HG02973 (cell line): ENCODE data around the gene FGF8.
"Not testable (repeated sequence)": the region's sequence is repeated elsewhere in the genome, so short reads cannot be mapped to it uniquely, and the experiment has no call there.

Experiments used
- ATAC-seq: cut with Tn5 transposase; IDR thresholded peaks from one replicate; pipeline ENCODE4 v1.9.1; 2021; ENCODE audit warnings: moderate library complexity; ENCODE audit not compliant: unreplicated experiment

FGF8 gene

GRCh38 chr10:101775273-101776160 is at the start of gene FGF8:
Gene FGF8 (minus strand): TSS chr10:101776114. CDS start chr10:101775900, 214 bp downstream.
- no peak for ATAC-seq

DNA sequence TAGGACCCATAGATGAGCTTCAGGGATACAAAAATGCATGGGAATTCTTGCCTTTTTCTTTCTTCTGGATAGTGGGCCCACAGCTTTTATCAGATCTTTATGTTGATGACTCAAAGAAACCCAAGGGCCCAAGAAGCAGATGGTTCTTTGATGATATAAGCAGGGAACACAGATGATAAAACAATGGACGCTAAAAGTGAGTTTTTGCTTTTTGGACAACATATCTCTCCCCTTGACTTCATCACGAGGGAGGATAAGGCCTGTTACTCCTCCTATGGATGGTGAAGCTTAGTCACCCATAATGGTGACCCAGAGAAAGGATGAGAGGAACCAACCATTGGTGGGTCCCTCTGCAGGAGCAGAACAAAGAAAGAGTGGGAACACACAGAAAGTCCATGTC is 48.8 kb upstream of the FGF8 start:
- no peak for ATAC-seq

GRCh38 chr10:101818872-101819633 is 43.1 kb upstream of the FGF8 start:
- peak; percentile 15 for ATAC-seq

DNA sequence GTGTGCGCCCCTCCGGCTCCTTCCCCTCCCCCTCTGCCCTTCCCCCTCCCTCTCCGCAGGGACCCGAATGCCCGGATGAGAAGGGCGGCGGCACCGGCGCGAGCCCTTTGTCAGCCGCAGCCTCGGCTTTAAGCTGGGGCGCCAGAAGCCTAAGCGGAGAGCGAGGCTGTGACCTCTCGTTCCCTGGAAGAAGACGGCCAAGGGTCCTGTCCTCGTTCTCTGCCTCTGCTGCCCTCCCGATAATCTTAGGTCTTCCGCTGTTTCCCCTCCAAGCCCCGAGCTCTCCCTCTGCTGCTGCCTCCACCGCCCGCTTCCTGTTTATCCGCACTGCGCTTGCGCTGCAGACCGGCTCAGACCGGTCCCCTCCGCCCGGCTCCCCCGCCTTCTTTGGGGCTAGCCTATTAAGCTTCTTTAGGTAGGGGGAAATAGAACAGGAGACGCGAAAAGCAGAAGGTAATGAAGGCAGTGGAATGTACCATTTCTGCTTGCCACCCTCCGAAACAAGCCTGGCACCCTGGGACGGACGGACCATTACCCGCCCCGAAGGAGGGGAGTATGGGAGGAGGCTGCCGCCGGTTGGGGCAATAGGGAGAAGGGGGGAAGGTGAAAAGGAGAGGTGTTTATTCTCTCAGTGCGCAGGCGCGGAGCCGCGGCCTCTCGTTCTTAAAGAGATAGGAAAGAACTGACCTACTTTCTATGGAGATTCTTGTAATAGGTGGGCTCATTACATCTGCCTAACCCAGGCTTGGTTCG is 42.4 kb upstream of the FGF8 start, which contains the start of gene OGA:
Gene OGA, minus strand, starts transcription at position 326 of the 753 bp plus-strand sequence. CDS start 422 bp downstream, outside the sequence.
- peak; percentile 84 for ATAC-seq

- ATAC-seq, result no peak
Observed at GRCh38 chr10:101817337-101818118, 41.6 kb upstream of the FGF8 start.

DNA sequence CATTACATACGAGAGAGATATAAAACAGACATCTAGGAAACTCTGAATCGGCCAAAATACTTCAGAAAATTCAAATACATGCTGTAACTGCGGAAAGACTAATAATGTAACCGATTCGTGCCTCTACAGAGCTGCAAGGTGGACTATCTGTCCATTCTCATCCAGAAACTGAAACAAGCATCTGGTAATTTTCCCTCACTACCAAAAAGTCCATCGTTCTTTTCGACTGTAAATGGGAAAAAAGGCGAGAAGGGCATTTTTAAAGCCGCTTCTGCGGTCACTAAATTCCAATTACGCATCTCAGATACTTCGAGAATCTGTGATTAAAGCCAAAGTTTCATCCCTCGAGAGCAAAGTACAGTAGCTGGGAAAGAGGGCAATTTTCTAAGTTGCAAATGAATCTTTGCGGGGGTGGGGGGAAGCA is 41.0 kb upstream of the FGF8 start:
- ATAC-seq, result no peak

DNA sequence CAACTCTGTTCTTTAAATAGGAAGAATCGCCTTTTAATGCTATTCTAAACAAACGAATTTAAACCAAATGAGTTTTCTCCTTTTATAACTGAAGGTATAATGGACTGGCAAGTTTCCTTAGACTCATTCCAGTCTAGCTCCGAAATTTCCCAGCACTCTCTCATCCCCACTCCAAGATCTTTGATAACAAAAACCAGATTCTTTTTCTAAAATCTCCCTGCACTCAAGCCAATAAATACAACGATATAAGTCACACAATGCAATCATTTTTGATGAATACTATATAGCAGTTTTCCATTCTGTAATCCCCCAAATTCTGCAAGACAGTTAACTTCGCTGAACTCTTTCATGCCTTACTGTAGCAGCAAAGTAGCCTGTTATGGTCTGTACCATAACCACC is 40.5 kb upstream of the FGF8 start:
- ATAC-seq, result no peak

DNA sequence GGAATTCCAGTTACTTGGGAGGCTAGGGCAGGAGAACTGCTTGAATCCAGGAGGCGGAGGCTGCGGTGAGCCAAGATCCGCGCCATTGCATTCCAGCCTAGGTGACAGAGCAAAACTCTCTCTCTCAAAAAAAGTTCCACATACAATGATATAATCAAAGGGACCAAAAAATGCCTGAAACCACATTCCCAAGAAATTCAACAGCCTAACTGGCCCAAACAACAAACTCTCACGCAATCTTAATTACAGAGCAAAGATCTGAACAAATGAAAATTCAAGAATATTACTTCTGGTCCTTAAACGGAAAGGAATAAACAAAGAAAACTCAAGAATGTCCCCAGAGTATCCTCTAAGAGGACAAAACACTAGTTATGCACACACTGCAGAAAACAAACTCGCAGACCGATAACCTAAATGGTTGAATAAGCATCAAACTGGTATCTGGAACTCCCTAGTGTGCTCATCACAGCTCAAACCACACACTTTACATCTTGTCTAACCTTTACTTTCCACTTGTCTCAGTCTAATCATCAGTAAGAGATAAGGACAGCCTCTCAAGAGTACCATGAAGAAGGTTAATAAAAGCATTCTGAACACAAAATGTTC is 38.7 kb upstream of the FGF8 start:
- no peak for ATAC-seq

DNA sequence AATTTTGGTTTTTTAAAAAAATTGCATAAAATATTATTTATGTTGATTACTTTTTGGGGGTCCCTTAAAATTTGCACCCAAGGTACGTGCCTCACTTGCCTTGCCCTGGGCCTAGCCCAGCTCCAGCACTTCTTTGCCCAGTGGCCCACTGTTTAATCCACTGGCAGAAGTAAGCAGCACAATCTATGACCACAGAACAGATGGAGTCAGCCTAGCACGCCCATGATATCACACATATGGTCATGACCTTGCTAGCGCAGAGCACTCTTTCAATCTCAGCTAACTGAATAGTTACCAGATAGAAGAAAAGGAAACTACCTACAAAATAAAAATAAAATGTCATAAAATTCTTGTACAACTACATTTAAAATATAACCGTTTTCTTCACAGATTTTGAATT is 36.7 kb upstream of the FGF8 start:
- no peak for ATAC-seq

GRCh38 chr10:101807158-101807557 is 31.2 kb upstream of the FGF8 start:
- ATAC-seq, result no peak

- ATAC-seq, result no peak
Observed at GRCh38 chr10:101803511-101803910, 27.6 kb upstream of the FGF8 start.

DNA sequence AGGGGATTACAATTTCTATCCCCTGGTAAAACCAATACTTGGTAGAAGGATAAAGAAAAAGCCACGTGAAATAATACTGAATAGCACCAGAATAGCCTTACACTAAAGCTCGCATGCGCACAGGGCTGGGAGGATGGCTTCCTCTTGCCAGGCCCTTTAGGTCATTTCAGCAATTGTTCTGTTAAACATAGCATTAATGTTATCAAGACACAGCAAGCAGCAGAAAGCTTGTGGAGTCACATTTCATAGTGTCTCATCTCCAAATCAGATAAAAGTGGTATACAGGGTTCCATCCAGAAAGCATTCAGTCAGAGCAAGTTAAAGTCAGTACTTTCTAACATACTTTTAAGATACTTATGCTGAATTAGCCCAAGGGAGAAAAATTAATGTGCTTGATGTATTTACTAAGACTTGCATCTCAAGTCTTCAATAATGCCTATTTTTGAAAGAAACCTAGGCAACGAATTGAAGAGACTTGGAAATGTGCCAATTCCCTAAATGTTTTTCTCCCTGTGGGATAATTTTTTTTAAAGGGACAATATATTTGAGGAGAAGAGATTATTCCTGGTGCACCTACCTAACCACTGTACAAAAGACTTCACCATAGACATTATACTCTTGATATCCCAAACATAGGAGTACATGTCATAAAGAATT is 21.6 kb upstream of the FGF8 start:
- no peak for ATAC-seq

- no peak for ATAC-seq
Observed at GRCh38 chr10:101793526-101793925, 17.6 kb upstream of the FGF8 start.

GRCh38 chr10:101789686-101790085 is 13.8 kb upstream of the FGF8 start:
- no peak for ATAC-seq

GRCh38 chr10:101789231-101789630 is 13.3 kb upstream of the FGF8 start:
- not testable (repeated sequence) for ATAC-seq

DNA sequence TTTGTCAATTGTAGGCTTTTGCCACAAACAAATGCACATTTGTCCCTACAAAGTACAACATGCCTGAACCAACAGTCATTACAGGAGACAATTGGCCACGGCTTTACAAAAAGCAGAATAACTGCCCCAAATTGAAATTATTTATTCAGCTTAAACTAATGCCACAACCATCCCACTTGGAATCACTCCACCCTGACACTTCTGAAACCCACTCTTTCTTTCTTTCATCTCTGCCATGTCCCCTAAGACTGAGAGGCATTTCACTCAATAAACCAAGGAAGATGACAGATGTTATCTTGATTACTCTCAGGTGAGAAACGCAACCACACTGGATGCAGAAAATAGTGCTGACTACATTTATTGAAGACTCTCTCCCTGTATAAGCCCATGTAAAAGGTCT is 9.9 kb upstream of the FGF8 start:
- ATAC-seq, result no peak

- ATAC-seq, result no peak
Observed at GRCh38 chr10:101784558-101784957, 8.6 kb upstream of the FGF8 start.

- ATAC-seq, result no peak
Observed at GRCh38 chr10:101783736-101784118, 7.8 kb upstream of the FGF8 start.
